ENCODE results near the gene CHST3.

The CHST3 gene

GRCh38 chr10:71950683-71951082 lies 13.5 kb upstream of the CHST3 start:
- TF ChIP-seq CTCF (IDR thresholded peaks at IDR 0.05; ENCODE audit: borderline replicate concordance, insufficient read depth, low read depth, low read length) = no peak
- no peak overlapping the region for H3K4me3 ChIP-seq (ENCODE audit: low read depth, low read length)

- no peak for TF ChIP-seq CTCF (IDR thresholded peaks at IDR 0.05; ENCODE audit: borderline replicate concordance, insufficient read depth, low read depth, low read length)
- H3K4me3 ChIP-seq (ENCODE audit: low read depth, low read length) = no peak overlapping the region
These were observed 11.4 kb upstream of the CHST3 start for GRCh38 chr10:71952745-71953144.

- TF ChIP-seq CTCF (IDR thresholded peaks at IDR 0.05; ENCODE audit: borderline replicate concordance, insufficient read depth, low read depth, low read length) = no peak
- H3K4me3 ChIP-seq (ENCODE audit: low read depth, low read length) = no peak overlapping the region
These were observed 6.5 kb upstream of the CHST3 start for GRCh38 chr10:71957546-71958275.

GRCh38 chr10:71959526-71959925 lies 4.7 kb upstream of the CHST3 start:
- no peak overlapping the region for H3K4me3 ChIP-seq (ENCODE audit: low read depth, low read length)
- no peak for TF ChIP-seq CTCF (IDR thresholded peaks at IDR 0.05; ENCODE audit: borderline replicate concordance, insufficient read depth, low read depth, low read length)

GRCh38 chr10:71961831-71962230 lies 2.4 kb upstream of the CHST3 start:
- no peak overlapping the region for H3K4me3 ChIP-seq (ENCODE audit: low read depth, low read length)
- no peak for TF ChIP-seq CTCF (IDR thresholded peaks at IDR 0.05; ENCODE audit: borderline replicate concordance, insufficient read depth, low read depth, low read length)

GRCh38 chr10:71962901-71963300 lies 1.3 kb upstream of the CHST3 start:
- H3K4me3 ChIP-seq (ENCODE audit: low read depth, low read length) = no peak overlapping the region
- TF ChIP-seq CTCF (IDR thresholded peaks at IDR 0.05; ENCODE audit: borderline replicate concordance, insufficient read depth, low read depth, low read length) = no peak

- H3K4me3 ChIP-seq (ENCODE audit: low read depth, low read length) = no peak overlapping the region
- no peak for TF ChIP-seq CTCF (IDR thresholded peaks at IDR 0.05; ENCODE audit: borderline replicate concordance, insufficient read depth, low read depth, low read length)
These were observed 671 bp upstream of the CHST3 start for GRCh38 chr10:71963351-71964097.

All from GM12875 (cell line).